Neural cell (in vitro differentiated cells): ENCODE measurements around the gene SFXN2.

Experiments
- CTCF ChIP-seq: fragments of 450-650 bp; IDR thresholded peaks from 2 replicates; pipeline ENCODE4 v1.5.1; 2014; ENCODE audit warnings: antibody characterized with exemption, mild to moderate bottlenecking, moderate library complexity; ENCODE audit not compliant: poor library complexity, severe bottlenecking
- EP300 ChIP-seq: fragments of 450-650 bp; conservative IDR thresholded peaks from 2 replicates; pipeline ENCODE4 v1.6.1; 2014; ENCODE audit warnings: antibody characterized with exemption, mild to moderate bottlenecking, moderate library complexity; ENCODE audit not compliant: poor library complexity, severe bottlenecking
- EZH2 ChIP-seq: fragments of 200-600, 300-800 bp; shearing (Covaris generic), sonication (generic); IDR thresholded peaks from 2 replicates; pipeline ENCODE4 v1.6.1; 2014; ENCODE audit warnings: antibody characterized with exemption, low read length, borderline replicate concordance, mild to moderate bottlenecking; ENCODE audit not compliant: insufficient read depth, poor library complexity, severe bottlenecking
- MXI1 ChIP-seq: fragments of 450-650 bp; conservative IDR thresholded peaks from 2 replicates; pipeline ENCODE4 v1.6.1; 2014; ENCODE audit warnings: antibody characterized with exemption, mild to moderate bottlenecking; ENCODE audit not compliant: poor library complexity, severe bottlenecking
- RAD21 ChIP-seq: fragments of 450-650 bp; conservative IDR thresholded peaks from 2 replicates; pipeline ENCODE4 v1.6.1; 2014; ENCODE audit warnings: antibody characterized with exemption, mild to moderate bottlenecking, moderate library complexity
- TAF1 ChIP-seq: IDR thresholded peaks from 2 replicates; pipeline ENCODE4 v1.6.1; 2012; ENCODE audit warnings: low read depth

GRCh38 chr10:102779680-102780526, 65.5 kb downstream of the SFXN2 start:
- TF ChIP-seq EZH2 (no peak), MXI1 (no peak), EP300 (no peak), CTCF (no peak), RAD21 (no peak), TAF1 (no peak)
